Central memory CD4-positive, alpha-beta T cell (primary cell): ENCODE data around the gene DCAF11.
A peak's percentile ranks its signal among the peaks of the same experiment; 100 is the strongest.
"Not testable (repeated sequence)": the region's sequence is repeated elsewhere in the genome, so short reads cannot be mapped to it uniquely, and the experiment has no call there.

Source experiments
- DNase-seq: peaks from one replicate; pipeline ENCODE4 v3.0.0; 2022

DCAF11 gene

GRCh38 chr14:24098229-24098926 is 16.2 kb upstream of the DCAF11 start:
- DNase-seq = no peak

GRCh38 chr14:24098927-24099813 is 15.4 kb upstream of the DCAF11 start:
- DNase-seq = no peak

GRCh38 chr14:24100197-24100981 is 14.2 kb upstream of the DCAF11 start:
- no peak for DNase-seq

GRCh38 chr14:24100982-24101494 is 13.5 kb upstream of the DCAF11 start:
- no peak for DNase-seq

- no peak for DNase-seq
Measured at GRCh38 chr14:24102357-24103048, 12.1 kb upstream of the DCAF11 start.

GRCh38 chr14:24103451-24103850 is 11.1 kb upstream of the DCAF11 start:
- DNase-seq = no peak

- DNase-seq = not testable (repeated sequence)
Measured at GRCh38 chr14:24105609-24106239, 8.9 kb upstream of the DCAF11 start.

GRCh38 chr14:24106672-24107271 is 7.8 kb upstream of the DCAF11 start:
- DNase-seq = no peak

GRCh38 chr14:24108336-24108874 is 6.2 kb upstream of the DCAF11 start:
- no peak for DNase-seq

GRCh38 chr14:24110060-24110459 is 4.5 kb upstream of the DCAF11 start:
- no peak for DNase-seq

GRCh38 chr14:24110523-24110922 is 4.1 kb upstream of the DCAF11 start:
- DNase-seq = no peak

- no peak for DNase-seq
Measured at GRCh38 chr14:24113379-24113800, 1.2 kb upstream of the DCAF11 start.

- DNase-seq = peak; percentile 86
Measured at GRCh38 chr14:24113801-24114531, 611 bp upstream of the DCAF11 start.

GRCh38 chr14:24115422-24116127 is 998 bp downstream of the DCAF11 start:
- no peak for DNase-seq

- DNase-seq = no peak
Measured at GRCh38 chr14:24116128-24116814, 1.7 kb downstream of the DCAF11 start.

GRCh38 chr14:24117179-24117578 is 2.6 kb downstream of the DCAF11 start:
- no peak for DNase-seq

- DNase-seq = no peak
Measured at GRCh38 chr14:24119691-24120090, 5.1 kb downstream of the DCAF11 start.

GRCh38 chr14:24121210-24121609 is 6.6 kb downstream of the DCAF11 start:
- DNase-seq = no peak

GRCh38 chr14:24122416-24122815 is 7.8 kb downstream of the DCAF11 start:
- no peak for DNase-seq
